DND-41 (cell line): ENCODE measurements around the gene COMMD6.

ENCODE experiments used
- ATAC-seq: fragments of 200-7000 bp; cut with Tn5 transposase; 3 replicates; pipeline ENCODE4 v1.9.1; 2021; ENCODE audit warnings: low read depth; ENCODE audit not compliant: insufficient read depth
- DNase-seq: peaks from one replicate; pipeline ENCODE4 v3.0.0-alpha.2; 2020
- H2AFZ ChIP-seq: 2 replicates; pipeline ENCODE4 v1.6.0; 2012; ENCODE audit warnings: low read depth, low read length
- H3K27ac ChIP-seq: 2 replicates; pipeline ENCODE4 v1.5.1; 2012; ENCODE audit warnings: low read length, inconsistent platforms
- H3K27me3 ChIP-seq: fragments of 200-600 bp; sonication (generic); 2 replicates; pipeline ENCODE4 v1.6.0; 2012; ENCODE audit warnings: low read length, mild to moderate bottlenecking, inconsistent platforms; ENCODE audit not compliant: insufficient read depth, poor library complexity
- H3K36me3 ChIP-seq: 2 replicates; pipeline ENCODE4 v1.5.1; 2012; ENCODE audit warnings: low read length, inconsistent platforms; ENCODE audit not compliant: insufficient read depth
- H3K4me1 ChIP-seq: 2 replicates; pipeline ENCODE4 v1.5.1; 2012; ENCODE audit warnings: mild to moderate bottlenecking, low read length; ENCODE audit not compliant: insufficient read depth
- H3K4me2 ChIP-seq: 2 replicates; pipeline ENCODE4 v1.6.0; 2012; ENCODE audit warnings: mild to moderate bottlenecking, moderate library complexity, low read length, inconsistent platforms; ENCODE audit not compliant: insufficient read depth
- H3K4me3 ChIP-seq, 2 experiments: fragments of 200-600 bp in 1 of 2; shearing (Covaris generic) in 1 of 2; 2 replicates each; pipeline ENCODE4 v1.5.1; 2012 to 2016; ENCODE audit warnings: inconsistent platforms in 2 of 2, low read length in 2 of 2, mild to moderate bottlenecking in 2 of 2, low read depth in 1 of 2, moderate library complexity in 1 of 2
- H3K79me2 ChIP-seq: 2 replicates; pipeline ENCODE4 v1.6.0; 2012; ENCODE audit warnings: low read length, inconsistent platforms; ENCODE audit not compliant: insufficient read depth
- H3K9ac ChIP-seq: 2 replicates; pipeline ENCODE4 v1.6.0; 2012; ENCODE audit warnings: low read depth, mild to moderate bottlenecking, inconsistent platforms, low read length, moderate library complexity
- H3K9me3 ChIP-seq: 2 replicates; pipeline ENCODE4 v1.5.1; 2012; ENCODE audit warnings: low read length, moderate library complexity, mild to moderate bottlenecking, inconsistent platforms; ENCODE audit not compliant: insufficient read depth, severe bottlenecking
- H4K20me1 ChIP-seq: 2 replicates; pipeline ENCODE4 v1.6.0; 2012; ENCODE audit warnings: low read length; ENCODE audit not compliant: insufficient read depth
- CTCF ChIP-seq: IDR thresholded peaks from 2 replicates; pipeline ENCODE4 v1.5.1; 2012; ENCODE audit warnings: borderline replicate concordance, low read length, moderate library complexity, mild to moderate bottlenecking; ENCODE audit not compliant: poor library complexity, severe bottlenecking; ENCODE audit errors: extremely low read depth
- EZH2 ChIP-seq: IDR thresholded peaks from 3 replicates; pipeline ENCODE4 v1.6.1; 2012; ENCODE audit warnings: borderline replicate concordance, low read depth, mild to moderate bottlenecking, moderate library complexity, low read length, inconsistent platforms; ENCODE audit not compliant: severe bottlenecking

COMMD6 gene

GRCh38 chr13:75566658-75567057, 29.0 kb upstream of the COMMD6 start:
- TF ChIP-seq EZH2 (no peak), CTCF (peak; percentile 42)
- no peaks in the 10 kb centered on the region for H3K4me1 ChIP-seq
- H3K4me3 ChIP-seq: no peak overlapping the region
- no peaks in the 10 kb centered on the region for H4K20me1 ChIP-seq
- no peak overlapping the region for H3K4me2 ChIP-seq
- no peak overlapping the region for H2AFZ ChIP-seq
- peaks cover 79% of the 10 kb centered on the region; the same call in 1 of the 2 replicates for H3K36me3 ChIP-seq
- no peaks in the 10 kb centered on the region for H3K79me2 ChIP-seq
- no peaks in the 10 kb centered on the region for H3K27me3 ChIP-seq
- no peak for DNase-seq
- no peak for ATAC-seq
- no peak overlapping the region for H3K9ac ChIP-seq
- no peaks in the 10 kb centered on the region for H3K9me3 ChIP-seq
- no peak overlapping the region for H3K27ac ChIP-seq

- Histone ChIP-seq H3K4me3 (no peak overlapping the region), H2AFZ (no peak overlapping the region), H3K79me2 (peaks cover 21% of the 10 kb centered on the region; the same call in 1 of the 2 replicates), H4K20me1 (peaks cover 3% of the 10 kb centered on the region; the same call in 1 of the 2 replicates), H3K4me1 (no peaks in the 10 kb centered on the region; the same call in 1 of the 2 replicates), H3K9ac (no peak overlapping the region), H3K4me2 (no peak overlapping the region), H3K27ac (no peak overlapping the region), H3K27me3 (no peaks in the 10 kb centered on the region), H3K9me3 (no peaks in the 10 kb centered on the region), H3K36me3 (peaks cover 46% of the 10 kb centered on the region)
- 0 out of 3 replicates have a peak, but pooled peaks have one; percentile 22 for ATAC-seq
- no peak for TF ChIP-seq EZH2
- no peak for TF ChIP-seq CTCF
- DNase-seq: no peak
Observed at GRCh38 chr13:75558145-75558840, 20.7 kb upstream of the COMMD6 start.

- H3K9ac ChIP-seq: no peak overlapping the region
- TF ChIP-seq EZH2 (no peak), CTCF (no peak)
- DNase-seq (no peak), ATAC-seq (no peak)
- H2AFZ ChIP-seq: no peak overlapping the region
- peaks cover 5% of the 10 kb centered on the region; the same call in 1 of the 2 replicates for H4K20me1 ChIP-seq
- H3K27me3 ChIP-seq: no peaks in the 10 kb centered on the region
- H3K36me3 ChIP-seq: peaks cover 40% of the 10 kb centered on the region
- no peak overlapping the region for H3K27ac ChIP-seq
- H3K4me2 ChIP-seq: no peak overlapping the region
- H3K79me2 ChIP-seq: peaks cover 28% of the 10 kb centered on the region; the same call in 1 of the 2 replicates
- no peaks in the 10 kb centered on the region for H3K9me3 ChIP-seq
- H3K4me3 ChIP-seq: no peak overlapping the region
- H3K4me1 ChIP-seq: peaks cover 5% of the 10 kb centered on the region; the same call in 1 of the 2 replicates
Observed at GRCh38 chr13:75556961-75557360, 19.3 kb upstream of the COMMD6 start.
